ENCODE measurements around the gene CLTCL1.

GRCh38 chr22:19168088-19168890, 123.2 kb downstream of the CLTCL1 start:
- TF ChIP-seq CTCF (IDR thresholded peaks at IDR 0.05) (no peak), POLR2AphosphoS5 (IDR thresholded peaks at IDR 0.05; ENCODE audit: insufficient read depth in 1 of 2, low read depth in 1 of 2) (no peak), POLR2A (IDR thresholded peaks at IDR 0.05) (no peak)
